GM18499 (cell line): ENCODE results near the gene CDH12.
"Not testable (repeated sequence)": the region's sequence is repeated elsewhere in the genome, so short reads cannot be mapped to it uniquely, and the experiment has no call there.

Source experiments
- ATAC-seq: cut with Tn5 transposase; IDR thresholded peaks from one replicate; pipeline ENCODE4 v1.9.1; 2021; ENCODE audit warnings: moderate number of reproducible peaks; ENCODE audit not compliant: insufficient read depth, unreplicated experiment

The CDH12 gene

DNA sequence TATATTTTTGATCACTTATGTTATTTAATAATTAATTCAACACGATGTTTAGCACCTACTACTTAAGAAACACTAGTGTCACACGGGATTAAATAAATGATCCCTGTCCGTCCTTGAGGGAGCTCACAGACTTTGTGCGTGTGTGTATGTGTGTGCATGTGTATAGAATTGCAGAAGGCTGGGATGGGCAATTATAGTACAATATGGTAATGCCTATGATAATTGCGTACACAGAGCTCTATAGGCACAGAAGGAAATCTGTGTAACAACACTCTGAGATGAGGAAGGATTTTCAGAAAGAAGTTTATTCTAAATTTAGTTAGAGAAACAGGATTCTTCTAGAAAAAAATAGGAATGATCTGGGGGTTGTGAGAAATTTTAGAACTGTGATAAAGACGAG is 76.9 kb downstream of the CDH12 start:
- no peak for ATAC-seq

DNA sequence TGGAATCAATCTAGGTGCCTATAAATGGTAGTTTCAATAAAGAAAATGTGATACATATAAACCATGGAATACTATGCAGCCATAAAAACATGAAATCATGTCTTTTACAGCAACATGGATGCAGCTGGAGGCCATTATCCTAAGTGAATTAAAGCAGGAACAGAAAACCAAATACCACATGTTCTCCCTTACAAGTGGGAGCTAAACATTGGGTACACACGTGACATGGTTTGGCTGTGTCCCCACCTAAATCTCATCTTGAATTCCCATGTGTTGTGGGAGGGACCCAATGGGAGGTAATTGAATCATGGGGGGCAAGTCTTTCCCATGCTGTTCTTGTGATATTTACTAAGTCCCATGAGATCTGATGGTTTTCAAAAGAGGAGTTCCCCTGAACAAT is 78.9 kb downstream of the CDH12 start:
- not testable (repeated sequence) for ATAC-seq

DNA sequence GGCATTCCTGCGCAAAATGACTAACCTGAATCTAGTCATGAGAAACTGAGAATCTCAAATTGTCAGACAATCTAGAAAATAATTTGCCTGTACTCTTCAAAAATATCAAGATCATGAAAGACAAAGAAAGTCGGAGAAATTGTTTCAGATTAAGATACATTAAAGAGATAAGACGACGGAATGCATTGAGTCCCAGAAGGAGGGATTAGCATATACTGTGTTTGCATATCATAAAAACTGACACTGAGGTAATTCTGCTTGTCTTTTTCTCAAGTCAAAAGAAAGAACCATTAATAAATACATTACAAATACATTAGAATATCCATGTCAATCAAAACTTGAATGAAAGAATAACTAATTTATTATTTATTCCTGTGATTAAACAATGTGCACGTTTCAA is 88.4 kb downstream of the CDH12 start:
- no peak for ATAC-seq

DNA sequence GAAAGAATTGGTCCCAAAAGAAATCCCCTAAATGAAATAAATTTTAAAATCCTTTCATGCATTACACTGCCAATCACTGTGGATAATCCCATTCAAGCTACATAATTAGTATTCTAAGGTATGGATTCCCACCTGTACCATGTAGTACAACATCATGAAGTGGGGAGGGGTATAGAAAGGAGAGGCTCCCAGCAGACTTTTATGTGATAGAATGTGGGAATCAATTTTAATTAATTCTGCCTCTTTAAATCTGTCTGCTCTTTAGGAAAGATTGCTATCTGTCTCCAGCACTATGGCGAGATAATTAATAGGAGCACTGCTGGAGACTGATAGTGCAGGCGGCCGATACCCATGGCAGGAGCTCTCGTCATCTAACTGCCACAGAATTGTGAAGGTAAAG is 95.4 kb downstream of the CDH12 start:
- no peak for ATAC-seq

DNA sequence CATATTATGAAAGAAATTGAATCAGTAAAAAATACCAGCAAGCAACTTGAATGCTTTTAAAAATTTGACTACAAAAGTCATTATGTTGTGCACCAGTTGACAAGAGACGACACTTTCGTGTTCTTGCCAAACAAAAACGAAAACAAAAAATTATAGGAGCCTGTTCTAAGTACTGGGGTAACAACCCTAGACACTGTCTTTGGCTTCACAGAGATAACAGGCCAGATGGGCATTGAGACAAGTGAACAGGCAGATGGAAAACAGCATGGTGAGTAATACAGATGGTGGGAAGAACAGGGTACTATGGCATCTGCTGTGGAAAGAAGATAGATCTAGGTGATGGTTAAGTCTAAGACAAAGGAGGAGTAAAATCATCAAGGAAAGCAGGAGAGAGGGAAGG is 99.0 kb downstream of the CDH12 start:
- ATAC-seq: no peak

DNA sequence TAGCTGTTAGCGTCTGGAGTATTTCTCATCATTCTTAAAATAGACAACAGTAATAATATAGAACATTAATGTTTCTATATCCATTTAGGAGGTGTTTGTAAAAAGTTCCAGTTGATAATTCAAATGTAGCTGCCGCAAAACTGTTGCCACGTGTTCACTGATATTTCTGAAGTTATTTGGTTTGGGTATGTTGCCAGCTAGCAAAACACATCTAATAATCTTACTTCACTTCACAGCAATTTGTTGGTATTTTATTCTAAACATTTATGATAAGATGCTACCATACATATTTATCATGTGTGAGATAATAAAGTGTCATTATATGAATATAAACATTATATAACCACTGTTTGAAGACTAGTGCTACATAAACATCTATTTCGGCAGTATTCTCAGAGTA is 101.6 kb downstream of the CDH12 start:
- no peak for ATAC-seq

DNA sequence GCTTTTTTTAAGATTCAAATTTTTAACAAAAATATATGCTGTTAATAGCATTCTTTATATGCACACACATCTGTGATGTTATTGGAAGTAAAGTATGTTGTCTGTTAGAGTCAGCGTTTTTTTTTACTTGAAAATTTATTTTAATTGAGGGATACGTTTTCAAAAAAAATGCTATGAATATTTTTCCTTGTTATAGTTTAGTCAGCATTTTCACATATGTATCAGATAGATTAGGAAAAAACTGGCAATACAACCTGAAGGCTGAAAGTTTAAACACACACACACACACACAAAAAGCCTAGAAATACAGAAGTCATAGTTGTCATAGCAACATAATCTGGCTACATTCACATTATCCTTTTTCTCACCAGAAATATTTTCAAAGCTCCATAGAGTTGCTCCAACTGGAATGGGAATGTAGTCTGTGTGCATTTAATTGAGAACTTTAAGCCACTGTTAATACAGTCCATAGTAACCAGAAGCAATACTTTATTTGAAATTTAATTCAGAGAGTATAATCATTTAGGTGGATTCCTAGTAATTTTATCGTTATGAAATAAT is 116.6 kb downstream of the CDH12 start:
- ATAC-seq: no peak

DNA sequence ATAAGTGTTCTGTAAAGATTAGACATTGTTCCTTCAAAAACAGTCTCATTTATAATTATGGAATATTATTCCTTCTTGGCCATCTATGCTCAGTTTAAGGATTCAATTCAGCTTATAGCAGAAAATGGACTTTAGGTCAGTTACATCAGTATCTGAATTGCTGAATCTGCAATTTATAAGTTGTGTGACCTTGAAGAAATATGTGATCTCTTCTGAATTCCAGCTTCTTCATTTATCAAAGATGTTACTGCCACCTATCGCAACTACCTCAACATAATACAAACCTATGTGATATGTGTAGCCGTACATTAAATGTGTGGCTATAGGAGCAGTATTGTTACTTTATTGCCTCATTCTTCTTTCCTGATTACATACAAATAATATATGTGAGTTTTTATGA is 118.2 kb downstream of the CDH12 start:
- no peak for ATAC-seq

DNA sequence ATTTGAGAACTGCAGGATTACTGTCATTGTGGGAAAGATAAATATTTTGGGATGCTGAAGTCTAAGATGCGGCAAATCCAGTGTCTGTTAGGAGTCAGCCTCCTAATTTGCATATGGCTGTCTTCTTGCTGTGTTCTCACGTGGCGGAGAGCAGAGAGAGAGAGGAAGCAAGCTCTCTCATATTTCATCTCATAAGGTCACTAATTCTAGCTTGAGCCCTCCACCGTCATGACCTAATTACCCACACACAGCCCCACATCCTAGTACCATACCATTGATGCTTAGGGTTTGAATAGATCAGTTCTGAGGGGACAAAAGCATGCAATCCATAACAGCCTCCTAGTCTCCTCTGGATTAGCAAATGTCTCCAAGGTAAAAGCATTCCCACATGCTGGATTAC is 124.5 kb downstream of the CDH12 start:
- ATAC-seq: no peak

DNA sequence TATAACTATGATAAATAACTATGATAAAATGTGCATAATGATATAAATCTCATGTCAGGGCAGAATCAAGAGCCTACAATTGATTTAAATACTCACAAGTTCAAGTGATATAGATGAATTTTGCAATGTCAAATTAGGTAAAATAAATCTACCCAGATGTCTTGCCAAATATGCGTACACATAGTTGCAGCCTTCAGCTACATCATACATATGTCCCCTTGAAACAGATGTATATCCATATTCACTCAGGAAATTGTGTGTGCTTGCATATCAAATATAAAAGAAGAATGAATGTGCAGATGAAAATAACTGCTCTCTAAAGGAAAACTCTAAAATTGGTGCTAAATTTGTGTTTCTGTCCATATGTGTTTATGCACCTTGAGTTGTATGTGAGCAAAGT is 130.7 kb downstream of the CDH12 start:
- no peak for ATAC-seq

DNA sequence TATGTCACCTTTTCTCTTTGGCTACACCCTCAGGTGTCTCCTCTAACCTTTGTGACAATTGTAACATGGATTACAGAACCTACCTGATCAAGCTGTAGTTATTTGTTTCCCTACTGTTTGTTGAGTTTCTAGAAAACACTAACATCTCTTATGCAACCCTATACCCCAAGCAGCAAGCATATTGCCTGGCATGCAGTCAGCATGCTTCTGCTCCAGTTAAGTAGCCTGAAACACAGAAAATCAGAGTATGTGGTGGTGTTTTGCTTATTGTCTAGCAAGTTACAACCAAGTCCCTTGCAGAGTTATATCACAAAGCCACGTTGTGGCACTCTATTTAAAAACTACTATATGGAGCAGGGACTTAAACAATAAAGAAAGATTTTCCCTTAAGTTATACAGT is 131.1 kb downstream of the CDH12 start:
- no peak for ATAC-seq

DNA sequence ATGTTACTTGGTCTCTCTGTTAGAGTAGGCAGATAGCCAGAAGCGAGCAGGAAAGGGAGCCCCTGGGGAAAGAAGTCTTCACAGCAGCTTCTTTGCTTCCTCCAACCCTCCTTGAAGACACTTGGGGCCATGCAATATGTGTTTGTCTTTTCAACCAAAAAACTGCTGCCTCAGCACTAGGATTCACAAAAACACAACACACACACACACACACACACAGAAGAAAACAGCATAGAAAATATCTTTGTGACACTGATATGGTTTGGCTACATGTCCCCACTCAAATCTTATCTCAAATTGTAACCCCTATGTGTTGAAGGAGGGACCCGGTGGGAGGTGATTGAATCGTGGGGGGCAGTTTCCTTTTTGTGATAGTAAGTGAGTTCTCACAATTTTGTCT is 133.3 kb downstream of the CDH12 start:
- ATAC-seq: no peak

DNA sequence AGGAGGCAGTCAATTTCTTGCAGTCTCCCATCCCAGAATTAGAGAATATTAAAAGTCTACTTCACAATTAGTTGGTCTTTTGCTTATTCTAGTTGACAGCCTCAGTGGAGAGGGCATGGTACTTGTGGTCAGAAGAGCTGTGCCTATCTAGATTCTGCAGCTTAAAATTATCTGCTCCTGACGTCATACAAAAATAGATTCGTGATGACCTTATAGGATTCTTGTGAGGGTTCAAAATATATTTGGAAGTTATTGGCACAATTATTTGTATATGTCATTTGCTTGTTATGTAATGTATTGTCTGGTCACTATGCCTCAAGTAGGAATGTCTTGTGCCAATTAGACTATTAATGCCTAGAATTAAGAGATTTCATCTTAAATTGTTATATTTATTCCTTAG is 142.5 kb downstream of the CDH12 start:
- no peak for ATAC-seq

DNA sequence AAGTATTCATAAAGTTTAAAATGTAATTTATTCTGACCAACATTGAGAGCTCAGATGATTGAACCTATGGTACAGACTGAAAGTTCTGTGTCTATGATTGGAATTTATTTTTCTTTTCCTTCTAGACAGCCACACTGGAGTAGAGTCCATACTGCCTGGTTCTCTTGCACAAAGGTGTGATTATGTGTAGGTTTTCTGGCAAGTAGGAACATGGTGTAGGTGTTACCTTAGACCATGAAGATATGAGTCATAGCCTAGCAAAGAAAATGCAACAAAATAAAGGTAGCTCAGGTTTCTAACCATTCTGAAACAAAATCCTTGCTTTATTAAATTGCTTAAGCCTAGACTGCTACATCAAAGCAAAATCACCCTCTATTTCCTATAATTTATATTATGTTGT is 143.4 kb downstream of the CDH12 start:
- no peak for ATAC-seq

DNA sequence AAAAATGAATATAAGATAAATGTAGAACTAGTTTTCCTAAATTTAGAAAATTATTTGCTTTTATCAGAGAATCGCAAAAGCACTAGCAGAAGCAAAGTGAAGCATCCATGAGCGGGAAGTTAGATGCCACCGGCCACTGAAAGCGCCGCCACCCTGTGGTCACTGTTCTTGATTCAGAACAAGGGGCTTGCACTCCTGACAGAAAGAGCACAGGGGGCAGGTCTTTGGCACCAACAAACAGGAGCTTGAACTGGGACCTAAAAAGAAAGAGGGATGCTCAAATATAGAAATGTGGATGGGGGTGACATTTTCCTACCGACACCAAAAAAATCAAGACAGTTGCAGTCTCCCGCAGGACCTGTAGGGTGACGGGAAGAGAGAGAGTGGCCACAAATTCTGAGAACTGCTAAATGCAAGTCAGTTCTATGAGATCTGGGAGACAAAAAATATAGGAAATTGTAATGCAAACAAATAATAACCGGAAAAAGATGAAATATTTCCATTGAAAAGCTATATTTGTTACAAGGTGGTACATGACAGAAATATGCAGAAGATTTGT is 144.3 kb downstream of the CDH12 start:
- no peak for ATAC-seq

DNA sequence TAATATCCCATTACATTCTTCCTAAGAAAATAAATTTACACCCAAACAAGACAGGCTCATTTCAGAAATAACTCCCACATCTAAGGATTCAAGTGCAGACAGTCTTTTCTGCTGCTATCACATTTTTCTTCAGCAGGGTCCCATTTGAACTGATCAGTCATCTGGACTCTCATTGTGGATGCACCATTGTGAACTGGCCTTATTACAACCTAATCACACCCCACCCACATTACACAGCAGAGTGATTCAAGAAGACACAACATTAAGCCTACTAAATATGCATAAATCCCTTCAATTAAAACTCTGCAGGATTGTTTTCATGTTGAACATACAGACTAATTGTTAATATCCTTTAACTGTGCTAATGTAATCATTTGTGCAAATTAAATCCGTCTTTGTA is 146.2 kb downstream of the CDH12 start:
- ATAC-seq: no peak

DNA sequence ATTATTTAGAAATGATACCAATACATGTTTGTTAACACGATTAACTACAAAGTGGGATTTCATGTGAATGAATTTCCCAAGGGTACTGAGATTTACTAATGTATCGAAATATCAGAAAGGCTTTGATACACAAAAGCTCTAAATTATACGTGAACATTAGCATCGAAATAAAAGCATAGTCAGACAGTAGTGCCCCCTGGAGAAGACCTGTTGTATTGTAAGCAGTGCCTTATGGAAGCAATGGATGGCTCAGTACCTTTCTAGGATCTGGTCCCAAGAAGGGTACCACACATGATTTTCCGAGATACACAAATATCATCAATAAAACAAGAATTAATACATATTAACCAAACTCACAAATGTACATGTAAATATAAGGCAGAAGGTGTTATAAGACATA is 153.8 kb downstream of the CDH12 start:
- no peak for ATAC-seq

DNA sequence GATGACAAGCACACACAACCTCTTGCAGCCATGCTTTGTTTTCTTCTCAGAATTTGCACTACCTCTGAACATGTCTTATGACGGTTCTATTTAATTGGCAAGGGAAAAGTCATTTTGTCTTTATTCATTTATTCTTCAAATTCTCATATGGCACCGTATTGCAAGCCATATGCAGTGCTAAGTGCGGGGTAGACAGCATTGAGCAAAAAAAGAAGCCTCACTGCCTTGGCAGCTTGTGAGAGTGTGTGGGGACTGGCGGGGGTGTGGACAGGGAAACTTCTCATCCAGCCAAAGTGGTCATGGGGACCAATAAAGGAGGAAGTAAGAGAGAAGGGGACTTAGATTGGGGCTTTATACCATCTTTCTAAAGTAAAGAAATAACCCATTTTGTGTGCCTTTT is 160.0 kb downstream of the CDH12 start:
- no peak for ATAC-seq

DNA sequence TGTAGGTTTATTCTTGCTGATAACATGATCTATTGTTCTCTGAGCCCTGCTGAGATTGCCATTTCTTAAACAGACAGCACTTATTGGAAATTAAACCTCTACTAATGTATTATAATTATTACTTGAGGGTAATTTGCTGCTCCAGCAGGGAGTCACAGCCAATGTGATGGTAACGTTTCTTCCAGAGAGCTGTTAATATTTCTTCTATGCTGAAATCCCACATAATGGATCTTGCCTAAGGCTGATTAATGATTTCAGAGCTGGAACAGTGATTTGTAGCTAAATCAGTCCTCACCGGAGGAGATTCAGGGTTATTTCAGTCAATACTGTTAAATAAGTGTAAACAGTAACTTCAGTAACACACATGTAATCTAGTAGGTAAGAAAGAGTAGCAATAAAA is 170.1 kb downstream of the CDH12 start:
- ATAC-seq: no peak

DNA sequence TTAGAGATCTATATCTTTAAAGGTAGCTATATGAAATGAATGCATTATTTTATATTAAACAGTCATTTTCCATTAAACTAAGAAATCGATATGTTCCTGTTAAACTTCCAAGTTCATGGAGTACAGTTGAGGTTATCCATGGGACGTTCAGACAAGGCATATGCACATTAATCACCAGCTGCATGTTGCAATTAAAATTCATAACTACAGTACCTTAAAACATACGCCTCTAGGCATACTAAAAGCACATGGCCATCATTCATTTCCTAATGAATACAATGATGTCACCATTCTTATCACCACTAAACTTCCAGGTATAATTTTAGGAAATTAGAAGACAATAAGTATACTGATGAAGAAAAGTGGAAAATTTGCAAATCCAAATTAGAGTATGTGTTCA is 174.3 kb downstream of the CDH12 start:
- no peak for ATAC-seq

DNA sequence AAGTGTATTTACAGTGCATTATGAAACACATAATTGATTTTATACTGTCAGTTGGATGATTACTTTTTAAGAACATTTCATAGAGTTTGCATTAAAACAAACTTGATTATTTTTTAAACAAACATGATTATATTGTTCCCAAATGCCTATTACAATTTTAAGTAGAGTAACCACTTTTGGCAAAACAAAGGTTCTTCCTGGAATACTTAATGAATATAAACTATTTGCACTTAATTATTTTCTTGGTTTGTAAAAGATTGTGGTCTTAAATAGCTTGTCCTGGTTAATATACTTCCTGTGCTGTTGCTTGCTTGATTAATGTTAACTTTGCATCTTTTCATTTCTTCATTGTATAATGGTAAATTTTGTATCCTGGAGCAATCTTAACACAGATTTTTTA is 180.0 kb downstream of the CDH12 start:
- no peak for ATAC-seq

DNA sequence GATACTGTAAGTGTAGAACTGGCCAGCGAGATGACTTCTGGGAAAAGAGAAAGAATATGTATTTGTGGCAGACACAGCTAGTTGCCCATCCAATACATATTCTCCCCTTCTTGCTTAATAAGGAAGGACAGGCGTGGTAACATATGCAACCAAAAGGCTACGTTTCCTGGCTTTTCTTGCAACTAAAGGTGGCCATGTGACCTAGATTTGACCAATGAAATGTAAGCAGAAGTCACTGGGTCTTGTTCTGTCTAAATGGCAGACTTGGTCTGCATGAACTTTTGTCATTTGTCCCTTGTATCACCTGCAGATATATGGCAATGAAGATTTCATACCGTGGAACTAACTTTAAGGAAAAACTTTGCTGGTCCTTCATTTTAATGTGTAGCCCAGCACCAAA is 183.8 kb downstream of the CDH12 start:
- no peak for ATAC-seq

DNA sequence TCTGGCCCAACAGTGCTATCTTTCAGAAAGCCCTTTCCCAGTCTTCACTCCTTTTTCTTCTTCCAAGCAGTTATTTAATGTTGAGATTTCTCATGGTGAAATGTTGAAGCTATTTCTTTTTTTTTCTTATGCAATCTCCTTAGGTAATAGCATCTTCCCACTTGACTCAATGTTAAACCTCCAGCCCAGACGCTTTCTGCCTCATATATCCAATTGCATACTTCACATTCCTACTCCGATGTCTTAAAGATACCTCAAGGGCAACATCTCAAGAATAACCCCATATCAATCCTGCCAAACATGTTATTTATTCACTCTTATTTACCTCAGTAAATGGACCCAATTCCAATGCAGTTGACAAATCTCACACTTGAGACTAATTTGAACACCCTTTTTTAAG is 187.3 kb downstream of the CDH12 start:
- no peak for ATAC-seq
